Heart right ventricle (tissue), 16 donors: ENCODE data around the gene KLHL29. TPM values are rescaled to one million over a fixed set of nuclear protein-coding genes. Genes with fewer than 3 reads are reported as not detected.

Experiments used
- ATAC-seq, 8 donors: fragments of 200-7000 bp; cut with Tn5 transposase; one replicate each; pipeline ENCODE4 v1.9.1; 2020; ENCODE audit warnings: mild to moderate bottlenecking in 8 of 8, moderate library complexity in 8 of 8, moderate number of reproducible peaks in 1 of 8
- DNase-seq, 2 donors: peaks; one replicate each; pipeline ENCODE4 v3.0.0-alpha.2; 2020
- H3K27ac ChIP-seq, 10 donors: fragments of 200-600 bp; sonication (generic) in 2 of 10; one replicate each; pipeline versions ENCODE4 v1.5.0 to v1.8.0; 2020 to 2022; ENCODE audit warnings: mild to moderate bottlenecking in 3 of 10
- H3K27me3 ChIP-seq, 7 donors: fragments of 200-600 bp; one replicate each; pipeline ENCODE4 v1.8.0; 2021 to 2022; ENCODE audit warnings: mild to moderate bottlenecking in 2 of 7
- H3K36me3 ChIP-seq, 9 donors: fragments of 200-600 bp; sonication (generic) in 1 of 9; one replicate each; pipeline versions ENCODE4 v1.5.0 to v1.8.0; 2020 to 2022; ENCODE audit warnings: mild to moderate bottlenecking in 2 of 9
- H3K4me1 ChIP-seq, 9 donors: fragments of 200-600 bp; sonication (generic) in 1 of 9; one replicate each; pipeline versions ENCODE4 v1.5.0 to v1.8.0; 2020 to 2022; ENCODE audit warnings: mild to moderate bottlenecking in 4 of 9
- H3K4me3 ChIP-seq, 10 donors: fragments of 200-600 bp; sonication (generic) in 2 of 10; one replicate each; pipeline versions ENCODE4 v1.5.0 to v1.8.0; 2020 to 2022; ENCODE audit warnings: mild to moderate bottlenecking in 7 of 10, moderate library complexity in 2 of 10
- H3K9me3 ChIP-seq, 11 donors: fragments of 200-600 bp in 10 of 11; sonication (generic) in 2 of 11; one replicate each; pipeline versions ENCODE4 v1.5.0 to v1.8.0; 2013 to 2022; ENCODE audit warnings: mild to moderate bottlenecking in 2 of 11, control low read depth in 1 of 11, moderate library complexity in 1 of 11
- CTCF ChIP-seq, 9 donors: fragments of 200-600 bp; sonication (generic) in 2 of 9; IDR thresholded peaks; one replicate each; pipeline versions ENCODE4 v1.5.0 to v1.8.0; 2021 to 2022; ENCODE audit warnings: antibody characterized with exemption in 9 of 9, mild to moderate bottlenecking in 5 of 9, moderate library complexity in 1 of 9
- WGBS, 2 donors: extraction: QIAGEN DNeasy Blood & Tissue Kit; methylation state at CpG; one replicate each; pipeline ENCODE4 v1.1.7; 2013; ENCODE audit warnings: inconsistent platforms in 1 of 2; 5-methylcytosine and 5-hydroxymethylcytosine counted together
- intact Hi-C, 10 donors: fragments of 100-400 bp; cut with DNase I; formaldehyde crosslinking; loops; one replicate each; pipeline versions ENCODE4 v1.11.1 to v1.14.2; 2022
- long read RNA-seq, 3 donors: library from polyadenylated mRNA; unstranded; transcript quantifications; one replicate each; pipeline ENCODE4 v2.0.0, GENCODE V29; 2020 to 2021
- polyA plus RNA-seq, 2 donors: library from polyadenylated mRNA; stranded (reverse); fragments of 200-250 nt; gene quantifications; one replicate each; pipeline ENCODE4 v1.2.3, GENCODE V29; 2013
- total RNA-seq, 10 donors: library from RNA; stranded (reverse); fragmentation: NEBNext Ultra II Directional in 3 of 10; extraction: Animal tissue kit (Norgen Biotek cat#: 25700) in 3 of 10; gene quantifications; one replicate each; pipeline versions ENCODE4 v1.2.1 to v1.2.4, GENCODE V29; 2021 to 2023
- donor health status: Arrhythmogenic right ventricular cardiomyopathy.
- donor health status: ischemic (EF 13 %, LVEDD 7.1; RV severe dilation, severe dysfunction).
- donor health status: healthy with polysubstance abuse.
- donor health status: DM: no; HTN: yes; CAD: no.
- donor health status: DM: no; HTN: no; CAD: no.
- donor health status: ischemic (EF 25% LVEDD 6.9; RV normal size, moderate dysfunction).
- donor health status: ischemic (EF 25% LVEDD 5.7; RV mildly dilated, moderate dysfunction).
- donor health status: healthy.
- donor health status: DM: yes; HTN: yes; CAD: no.
- donor health status: Ischemic cardiomyopathy.
- donor health status: ischemic (EF 35%, LVEDD 5.7; RV mildly dilated, moderate dysfunction).
- donor health status: nonischemic (EF 11% LVEDD 7.7; RV severe dilation, severe dysfunction).
- donor health status: DM: yes; HTN: yes; CAD: no.
- donor health status: PGD.
- donor health status: ischemic (EF 29% LVEDD 5.4; RV normal size, mild dysfunction).
- donor health status: nonischemic (EF 23%, LVEDD 6.1; RV moderate dilation, normal function).

Gene KLHL29
- total RNA-seq, result 1 to 10 TPM in 6 of 10 donors, under 1 TPM in 4; 0.71 to 1.5 (median 1.0) TPM
- polyA plus RNA-seq, result 1 to 10 TPM; 1.0 to 1.2 TPM
- long read RNA-seq, donor 1, partial matches to known transcripts, result 3 of 6 reads
- long read RNA-seq, donor 1, other reads (novel, unspliced or antisense), result 3 of 6 reads
- long read RNA-seq, donor 2, partial matches to known transcripts, result 0 of 1 reads
- long read RNA-seq, donor 2, other reads (novel, unspliced or antisense), result 1 of 1 reads
- long read RNA-seq, donor 3, partial matches to known transcripts, result 2 of 4 reads
- long read RNA-seq, donor 3, other reads (novel, unspliced or antisense), result 2 of 4 reads

- Histone ChIP-seq H3K4me3 (peak within 1 kb of the TSS; percentile 37 to 80 (median 64)), H3K9me3 (no peaks in the 10 kb centered on the region), H3K27me3 (peaks cover 9 to 78% (median 51%) of the 10 kb centered on the region in 7 donors), H3K27ac (peak within 1 kb of the TSS in 6 of 10 donors; percentile 40 to 66 (median 52)), H3K36me3 (no peaks in the 10 kb centered on the region), H3K4me1 (peaks cover 0 to 33% (median 20%) of the 10 kb centered on the region in 9 donors)
- DNase-seq (peak; percentile 85 to 89), ATAC-seq (peak; percentile 39 to 88 (median 79))
- no peak for TF ChIP-seq CTCF (IDR thresholded peaks at IDR 0.05)
- intact Hi-C loops, result no loop called here
- 5 to 6% methylated on average over 72 to 91 of the region's 91 CpGs for WGBS, 2 donors
Observed at GRCh38 chr2:23384551-23385343, at the start of gene KLHL29. TSS of gene KLHL29 (plus strand) at chr2:23385179. CDS start at chr2:23562197, 177,018 bp downstream.

GRCh38 chr2:23335550-23335949, 49.4 kb upstream of the KLHL29 start:
- no peak for TF ChIP-seq CTCF (IDR thresholded peaks at IDR 0.05)
- no peak for ATAC-seq
- 90 to 92% methylated on average over 2 of the region's 2 CpGs for WGBS, 2 donors

GRCh38 chr2:23342075-23342474, 42.9 kb upstream of the KLHL29 start:
- H3K36me3 ChIP-seq, result no peaks in the 10 kb centered on the region
- H3K27me3 ChIP-seq, result peaks cover 0 to 12% (median 0%) of the 10 kb centered on the region in 7 donors
- DNase-seq (no peak), ATAC-seq (no peak)
- peaks cover 0 to 16% (median 0%) of the 10 kb centered on the region in 11 donors for H3K9me3 ChIP-seq
- 59 to 65% methylated on average over 3 of the region's 3 CpGs for WGBS, 2 donors
- intact Hi-C loops, result loop anchor here in 1 of 10 donors (10.0 kb wide), 1 partner anchor 437 kb away; no protein-coding TSS in a partner anchor
- no peak for TF ChIP-seq CTCF (IDR thresholded peaks at IDR 0.05)
- no peak overlapping the region for H3K4me3 ChIP-seq
- H3K4me1 ChIP-seq, result no peaks in the 10 kb centered on the region
- no peak overlapping the region for H3K27ac ChIP-seq

More at GRCh38 chr2:23335550-23335949, 49.4 kb upstream of the KLHL29 start:
- Histone ChIP-seq H3K27ac (no peak overlapping the region), H3K4me3 (no peak overlapping the region), H3K36me3 (no peaks in the 10 kb centered on the region), H3K9me3 (peaks cover 0 to 2% (median 0%) of the 10 kb centered on the region in 11 donors), H3K27me3 (peaks cover 0 to 27% (median 19%) of the 10 kb centered on the region in 7 donors), H3K4me1 (peaks cover 0 to 6% (median 0%) of the 10 kb centered on the region in 9 donors)
- intact Hi-C loops, result no loop called here
- DNase-seq, result no peak

GRCh38 chr2:23346029-23346428, 39.0 kb upstream of the KLHL29 start:
- ATAC-seq, result no peak
- Histone ChIP-seq H3K27me3 (peaks cover 0 to 14% (median 0%) of the 10 kb centered on the region in 7 donors), H3K4me3 (no peak overlapping the region), H3K9me3 (peaks cover 0 to 9% (median 0%) of the 10 kb centered on the region in 11 donors), H3K27ac (no peak overlapping the region), H3K36me3 (no peaks in the 10 kb centered on the region), H3K4me1 (peaks cover 0 to 8% (median under 1%) of the 10 kb centered on the region in 9 donors)
- TF ChIP-seq CTCF (IDR thresholded peaks at IDR 0.05), result no peak
- no peak for DNase-seq
- 88 to 92% methylated on average over 4 of the region's 4 CpGs for WGBS, 2 donors
- intact Hi-C loops, result loop anchor here in 2 of 10 donors (5.0 to 10.0 kb wide), 2 partner anchors 441 to 989 kb away; no protein-coding TSS in a partner anchor
